A673 (cell line): ENCODE data around the gene NRP2.

Experiments
- EZH2 ChIP-seq: fragments of 200-600 bp; sonication (generic); IDR thresholded peaks from 2 replicates; pipeline ENCODE4 v1.6.1; 2017; ENCODE audit warnings: borderline replicate concordance, low read depth, mild to moderate bottlenecking, mixed read lengths, antibody characterized with exemption, low read length; ENCODE audit not compliant: poor library complexity, severe bottlenecking
- TF ChIP-seq, protein P1 (sequence below): fragments of 300-800, 200-600 bp; sonication (generic); conservative IDR thresholded peaks from 2 replicates; pipeline ENCODE4 v1.5.1; 2017; ENCODE audit warnings: low read depth, mild to moderate bottlenecking, antibody characterized with exemption, low read length, moderate library complexity, mixed read lengths

- TF ChIP-seq, protein P1, sequence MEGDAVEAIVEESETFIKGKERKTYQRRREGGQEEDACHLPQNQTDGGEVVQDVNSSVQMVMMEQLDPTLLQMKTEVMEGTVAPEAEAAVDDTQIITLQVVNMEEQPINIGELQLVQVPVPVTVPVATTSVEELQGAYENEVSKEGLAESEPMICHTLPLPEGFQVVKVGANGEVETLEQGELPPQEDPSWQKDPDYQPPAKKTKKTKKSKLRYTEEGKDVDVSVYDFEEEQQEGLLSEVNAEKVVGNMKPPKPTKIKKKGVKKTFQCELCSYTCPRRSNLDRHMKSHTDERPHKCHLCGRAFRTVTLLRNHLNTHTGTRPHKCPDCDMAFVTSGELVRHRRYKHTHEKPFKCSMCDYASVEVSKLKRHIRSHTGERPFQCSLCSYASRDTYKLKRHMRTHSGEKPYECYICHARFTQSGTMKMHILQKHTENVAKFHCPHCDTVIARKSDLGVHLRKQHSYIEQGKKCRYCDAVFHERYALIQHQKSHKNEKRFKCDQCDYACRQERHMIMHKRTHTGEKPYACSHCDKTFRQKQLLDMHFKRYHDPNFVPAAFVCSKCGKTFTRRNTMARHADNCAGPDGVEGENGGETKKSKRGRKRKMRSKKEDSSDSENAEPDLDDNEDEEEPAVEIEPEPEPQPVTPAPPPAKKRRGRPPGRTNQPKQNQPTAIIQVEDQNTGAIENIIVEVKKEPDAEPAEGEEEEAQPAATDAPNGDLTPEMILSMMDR = no peak
- no peak for TF ChIP-seq EZH2
These were observed 46.1 kb downstream of the NRP2 start for GRCh38 chr2:205728366-205728765.
